GM12873 (cell line): ENCODE measurements around the gene CNKSR1.

Experiments
- CTCF ChIP-seq: IDR thresholded peaks from 2 replicates; pipeline ENCODE4 v1.5.1; 2012; ENCODE audit warnings: low read depth, mild to moderate bottlenecking, moderate library complexity, low read length, control low read depth; ENCODE audit not compliant: insufficient read depth; ENCODE audit errors: missing control alignments

The CNKSR1 gene

DNA sequence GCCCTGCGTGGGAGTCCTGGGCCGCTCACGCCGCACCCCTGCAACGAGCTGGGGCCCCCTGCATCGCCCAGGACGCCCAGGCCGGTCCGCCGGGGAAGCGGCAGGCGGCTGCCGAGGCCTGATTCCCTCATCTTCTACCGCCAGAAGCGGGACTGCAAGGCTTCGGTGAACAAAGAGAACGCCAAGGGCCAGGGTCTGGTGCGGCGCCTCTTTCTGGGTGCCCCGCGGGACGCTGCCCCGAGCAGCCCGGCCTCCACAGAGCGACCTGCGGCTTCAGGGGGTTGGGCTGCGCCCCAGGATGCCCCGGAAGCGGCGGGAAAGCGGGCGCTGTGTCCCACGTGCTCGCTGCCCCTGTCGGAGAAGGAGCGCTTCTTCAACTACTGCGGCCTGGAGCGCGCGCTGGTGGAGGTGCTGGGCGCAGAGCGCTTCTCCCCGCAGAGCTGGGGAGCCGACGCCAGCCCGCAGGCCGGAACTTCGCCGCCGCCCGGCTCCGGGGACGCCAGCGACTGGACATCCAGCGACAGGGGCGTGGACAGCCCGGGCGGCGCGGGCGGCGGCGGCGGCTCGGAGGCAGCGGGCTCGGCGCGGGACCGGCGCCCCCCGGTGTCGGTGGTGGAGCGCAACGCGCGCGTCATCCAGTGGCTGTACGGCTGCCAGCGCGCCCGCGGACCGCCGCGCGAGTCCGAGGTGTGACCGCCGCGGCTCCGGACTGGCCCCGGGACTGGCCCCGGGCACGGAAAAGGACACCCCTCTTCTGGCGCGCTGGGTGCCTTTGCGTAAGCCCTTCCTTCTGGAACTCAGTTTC, 15.7 kb upstream of the CNKSR1 start:
- no peak for TF ChIP-seq CTCF

GRCh38 chr1:26162220-26162709, 15.0 kb upstream of the CNKSR1 start:
- TF ChIP-seq CTCF = no peak

- no peak for TF ChIP-seq CTCF
Observed at GRCh38 chr1:26163684-26164035, 13.6 kb upstream of the CNKSR1 start.

DNA sequence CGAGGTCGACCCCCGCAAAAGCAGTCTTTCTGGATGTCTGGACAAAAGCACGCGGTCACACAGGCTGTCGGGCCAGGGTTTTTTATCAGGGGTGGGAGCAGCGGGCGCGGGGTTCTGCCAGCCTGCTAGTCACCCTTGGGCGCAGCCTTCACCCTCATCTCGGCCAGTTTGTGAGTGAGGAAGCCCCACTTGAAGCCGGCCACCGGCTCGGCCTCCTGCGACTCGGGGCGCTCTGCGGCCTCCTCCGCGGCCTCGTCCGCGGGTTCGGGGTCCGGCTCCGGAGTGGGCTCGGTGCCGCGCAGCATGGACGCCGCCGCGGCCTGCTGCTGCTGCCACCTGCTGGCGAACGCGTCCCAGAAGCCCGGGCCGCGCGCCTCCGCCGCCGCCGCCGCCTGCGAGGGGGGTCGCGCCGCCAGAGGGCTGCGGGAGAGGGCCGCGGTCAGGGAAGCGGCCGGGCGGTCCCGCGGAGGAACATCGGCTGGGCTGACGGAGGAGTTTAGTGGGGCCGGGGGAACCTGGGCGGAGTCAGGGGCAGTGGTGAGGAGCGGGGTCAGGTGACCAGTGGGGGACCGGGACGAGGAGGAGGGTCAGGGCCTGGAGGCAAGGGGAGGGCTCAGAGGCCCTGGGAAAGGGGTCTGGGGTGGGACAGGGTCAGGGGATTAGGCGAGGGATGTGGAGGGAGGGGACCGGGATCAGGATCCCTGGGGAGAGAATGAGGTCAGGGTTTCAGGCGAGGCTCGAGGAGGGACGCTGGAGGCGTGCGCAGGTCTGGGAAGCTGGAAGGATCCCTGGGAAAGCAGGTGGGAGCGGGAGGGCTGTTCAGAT, 13.0 kb upstream of the CNKSR1 start:
- peak; percentile 50 for TF ChIP-seq CTCF

DNA sequence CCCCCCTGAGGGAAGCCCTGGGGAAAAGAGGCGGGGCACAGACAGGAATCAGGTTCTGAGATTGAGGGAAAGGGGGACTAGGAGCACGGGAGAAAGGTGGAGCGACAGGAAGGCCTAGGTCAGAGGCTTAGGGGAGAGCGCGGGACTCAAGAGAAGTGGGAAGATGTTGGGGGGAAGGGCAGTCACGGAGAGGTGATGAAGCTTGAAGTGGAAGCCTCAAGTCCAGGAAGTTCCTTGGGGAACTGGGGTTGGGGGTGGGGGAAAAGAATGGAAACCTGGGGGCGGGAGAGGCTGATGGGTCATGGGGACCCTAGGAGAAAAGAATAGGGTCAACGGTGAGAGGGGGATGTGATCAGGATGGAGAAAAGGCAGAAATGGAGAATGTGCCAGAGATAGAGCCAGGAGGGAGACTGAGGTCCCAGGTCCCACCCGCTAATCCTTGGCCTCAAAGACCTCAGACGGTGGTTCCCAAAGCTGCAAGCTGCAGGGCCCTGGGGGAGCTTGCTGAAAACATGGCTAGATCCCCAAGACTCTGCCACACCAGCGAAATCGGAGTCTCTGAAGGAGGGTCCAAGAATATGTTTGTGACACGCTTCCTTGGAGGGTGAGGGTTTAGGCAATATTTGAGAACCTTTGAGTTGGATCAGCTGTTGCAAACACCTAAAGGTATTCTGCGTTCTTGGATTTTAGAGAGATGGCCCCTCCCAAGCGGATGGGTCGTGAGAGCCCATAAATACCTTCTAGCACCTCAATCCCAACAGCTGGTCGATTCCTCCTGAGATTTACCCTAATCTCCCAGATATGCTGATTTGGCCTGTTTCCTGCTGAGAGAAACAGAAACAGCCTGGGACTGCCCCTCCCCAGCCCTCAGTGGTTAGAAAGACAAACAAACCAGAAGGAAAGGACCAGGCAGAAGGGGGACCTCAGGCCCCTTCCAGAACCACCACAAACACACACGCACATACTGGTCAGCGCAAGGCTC, 12.1 kb upstream of the CNKSR1 start:
- TF ChIP-seq CTCF = no peak

DNA sequence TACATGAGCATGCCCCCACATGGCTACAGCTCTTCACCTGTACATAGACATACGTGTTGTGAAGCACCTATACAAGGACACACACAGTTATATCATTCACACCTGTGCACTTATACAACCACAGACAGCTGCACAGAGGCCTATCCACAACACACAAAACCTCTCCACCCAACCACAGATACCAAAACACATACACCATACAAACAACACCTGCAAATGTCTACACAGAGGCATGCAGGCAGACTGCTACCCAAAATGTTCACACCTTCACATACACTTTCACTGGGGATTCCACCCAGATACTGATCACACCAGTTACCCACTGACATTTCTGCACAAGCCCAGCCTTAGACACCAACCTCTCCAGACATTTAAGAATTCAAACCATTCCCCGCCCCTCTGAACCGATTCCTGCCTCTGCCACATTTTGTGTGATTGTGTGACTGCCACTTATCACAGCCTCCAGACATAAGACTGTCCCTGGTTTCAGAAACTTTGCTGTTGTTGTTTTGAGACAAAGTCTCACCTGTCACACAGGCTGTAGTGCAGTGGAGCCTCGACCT, 10.5 kb upstream of the CNKSR1 start:
- no peak for TF ChIP-seq CTCF
